Ovary (tissue), 3 donors: ENCODE data around the gene HPGD.

ENCODE experiments used
- CTCF ChIP-seq, 3 donors: fragments of 450-650 bp in 2 of 3; fragments of 200-600 bp in 1 of 3; IDR thresholded peaks; one replicate each; pipeline versions ENCODE4 v1.5.1 to v1.8.0; 2016 to 2022; ENCODE audit warnings: antibody characterized with exemption in 3 of 3, mild to moderate bottlenecking in 1 of 3
- EP300 ChIP-seq: sonication (generic); formaldehyde crosslinking; IDR thresholded peaks from one replicate; pipeline ENCODE4 v1.6.1; 2017; ENCODE audit warnings: antibody characterized with exemption
- POLR2A ChIP-seq: fragments of 450-650 bp; IDR thresholded peaks from one replicate; pipeline ENCODE4 v1.6.1; 2017; ENCODE audit warnings: antibody characterized with exemption, mild to moderate bottlenecking, moderate library complexity
- donor health status: DM: no; HTN: no; CAD: no.

GRCh38 chr4:174545268-174545667 lies 23.0 kb upstream of the HPGD start:
- TF ChIP-seq CTCF (IDR thresholded peaks at IDR 0.05) = no peak
- TF ChIP-seq POLR2A = no peak
- TF ChIP-seq EP300 = no peak
